B cell (primary cell): ENCODE data around the gene NCOA5.

Source experiments
- CTCF ChIP-seq: fragments of 200-600 bp; IDR thresholded peaks from one replicate; pipeline ENCODE4 v1.8.0; 2022; ENCODE audit warnings: antibody characterized with exemption, mild to moderate bottlenecking
- EZH2 ChIP-seq: IDR thresholded peaks from 2 replicates; pipeline ENCODE4 v1.6.1; 2012; ENCODE audit warnings: borderline replicate concordance, low read depth, mild to moderate bottlenecking, moderate library complexity, low read length; ENCODE audit not compliant: insufficient read depth, poor library complexity, severe bottlenecking

DNA sequence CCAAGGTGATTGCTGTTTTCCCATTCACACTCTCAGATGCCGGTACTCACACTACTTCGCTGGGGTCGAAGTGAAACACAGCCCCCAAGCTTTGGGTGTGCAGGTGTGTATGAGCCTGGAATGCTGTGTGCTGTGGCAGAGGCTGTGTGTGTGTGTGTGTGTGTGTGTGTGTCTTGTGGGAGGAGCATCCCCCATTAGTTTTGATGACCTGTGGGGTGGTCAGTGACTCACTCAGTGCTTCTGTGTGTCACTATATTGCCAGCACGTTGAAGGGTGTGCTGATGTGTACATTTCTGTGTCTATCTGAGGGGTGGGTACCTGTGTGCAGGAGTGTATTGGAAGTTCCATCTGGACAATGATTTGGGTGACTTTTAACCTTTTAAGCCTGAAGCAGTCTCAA is 65.8 kb downstream of the NCOA5 start:
- TF ChIP-seq EZH2 (no peak), CTCF (no peak)
